Ascending aorta (tissue), 2 donors: ENCODE data around the gene BLTP3A. TPM values are rescaled to one million over a fixed set of nuclear protein-coding genes. Genes with fewer than 3 reads are reported as not detected.
"Not testable (repeated sequence)": the region's sequence is repeated elsewhere in the genome, so short reads cannot be mapped to it uniquely, and the experiment has no call there.

ENCODE experiments used
- DNase-seq, 2 donors: peaks; one replicate each; pipeline ENCODE4 v3.0.0-alpha.2; 2019; ENCODE audit warnings: low spot score in 2 of 2
- H3K27ac ChIP-seq, 2 donors: fragments of 200-600 bp; sonication (generic); one replicate each; pipeline ENCODE4 v1.5.1; 2016 to 2017; ENCODE audit warnings: mild to moderate bottlenecking in 1 of 2
- H3K27me3 ChIP-seq: fragments of 200-600 bp; sonication (generic); one replicate; pipeline ENCODE4 v1.5.1; 2017
- H3K36me3 ChIP-seq, 2 donors: fragments of 200-600 bp; sonication (generic); one replicate each; pipeline ENCODE4 v1.5.1; 2016
- H3K4me1 ChIP-seq, 2 donors: fragments of 200-600 bp; sonication (generic); one replicate each; pipeline ENCODE4 v1.5.1; 2016 to 2017; ENCODE audit warnings: mild to moderate bottlenecking in 1 of 2
- H3K4me3 ChIP-seq, 2 donors: fragments of 200-600 bp; sonication (generic); one replicate each; pipeline ENCODE4 v1.5.1; 2016 to 2017; ENCODE audit warnings: mild to moderate bottlenecking in 1 of 2
- H3K9me3 ChIP-seq, 2 donors: fragments of 200-600 bp; sonication (generic); one replicate each; pipeline ENCODE4 v1.5.1; 2016
- intact Hi-C: fragments of 100-400 bp; cut with DNase I; formaldehyde crosslinking; loops from one replicate; pipeline ENCODE4 v1.15.1; 2023
- total RNA-seq: library from RNA; depleted of rRNA; stranded (reverse); fragments of >200 nt; gene quantifications from one replicate; pipeline ENCODE4 v1.1.0, GENCODE V29; 2016
- TF ChIP-seq, protein P1 (sequence below), 3 experiments: fragments of 200-600 bp in 2 of 3; fragments of 450-650 bp in 1 of 3; sonication (generic) in 2 of 3; IDR thresholded peaks; one replicate each; pipeline ENCODE4 v1.5.1; 2016 to 2019; ENCODE audit warnings: antibody characterized with exemption in 3 of 3, mild to moderate bottlenecking in 1 of 3, moderate library complexity in 1 of 3

BLTP3A gene
- total RNA-seq: 12.7 TPM

- Histone ChIP-seq H3K36me3 (no peaks in the 10 kb centered on the region), H3K27me3 (no peaks in the 10 kb centered on the region), H3K4me1 (peaks cover 0 to 8% of the 10 kb centered on the region in 2 donors), H3K27ac (peak within 1 kb of the TSS; percentile 95 to 96), H3K4me3 (peak within 1 kb of the TSS; percentile 88 to 99), H3K9me3 (no peaks in the 10 kb centered on the region)
- TF ChIP-seq, protein P1, sequence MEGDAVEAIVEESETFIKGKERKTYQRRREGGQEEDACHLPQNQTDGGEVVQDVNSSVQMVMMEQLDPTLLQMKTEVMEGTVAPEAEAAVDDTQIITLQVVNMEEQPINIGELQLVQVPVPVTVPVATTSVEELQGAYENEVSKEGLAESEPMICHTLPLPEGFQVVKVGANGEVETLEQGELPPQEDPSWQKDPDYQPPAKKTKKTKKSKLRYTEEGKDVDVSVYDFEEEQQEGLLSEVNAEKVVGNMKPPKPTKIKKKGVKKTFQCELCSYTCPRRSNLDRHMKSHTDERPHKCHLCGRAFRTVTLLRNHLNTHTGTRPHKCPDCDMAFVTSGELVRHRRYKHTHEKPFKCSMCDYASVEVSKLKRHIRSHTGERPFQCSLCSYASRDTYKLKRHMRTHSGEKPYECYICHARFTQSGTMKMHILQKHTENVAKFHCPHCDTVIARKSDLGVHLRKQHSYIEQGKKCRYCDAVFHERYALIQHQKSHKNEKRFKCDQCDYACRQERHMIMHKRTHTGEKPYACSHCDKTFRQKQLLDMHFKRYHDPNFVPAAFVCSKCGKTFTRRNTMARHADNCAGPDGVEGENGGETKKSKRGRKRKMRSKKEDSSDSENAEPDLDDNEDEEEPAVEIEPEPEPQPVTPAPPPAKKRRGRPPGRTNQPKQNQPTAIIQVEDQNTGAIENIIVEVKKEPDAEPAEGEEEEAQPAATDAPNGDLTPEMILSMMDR (IDR thresholded peaks at IDR 0.05): peak in 1 of 3 experiments; percentile 25
- intact Hi-C loops: loop anchor here (1.0 to 5.0 kb wide), 2 partner anchors 35 to 95 kb away; partner anchors contain the start of genes ANKS1A, SNRPC and TAF11
- peak in 1 of 2 donors; percentile 79 for DNase-seq
Observed at GRCh38 chr6:34791701-34792604, at the start of gene BLTP3A. BLTP3A (plus strand) TSS chr6:34792083; CDS start chr6:34792251, 168 bp downstream.

GRCh38 chr6:34742094-34742493 lies 49.8 kb upstream of the BLTP3A start:
- intact Hi-C loops: no loop called here
- H3K9me3 ChIP-seq: no peaks in the 10 kb centered on the region
- no peaks in the 10 kb centered on the region for H3K36me3 ChIP-seq
- TF ChIP-seq, protein P1 (IDR thresholded peaks at IDR 0.05): no peak
- H3K4me3 ChIP-seq: no peak overlapping the region
- H3K27ac ChIP-seq: no peak overlapping the region
- H3K4me1 ChIP-seq: no peaks in the 10 kb centered on the region
- no peak for DNase-seq
- H3K27me3 ChIP-seq: no peaks in the 10 kb centered on the region

GRCh38 chr6:34743625-34744293 lies 48.1 kb upstream of the BLTP3A start:
- H3K27me3 ChIP-seq: no peaks in the 10 kb centered on the region
- no peaks in the 10 kb centered on the region for H3K9me3 ChIP-seq
- DNase-seq: no peak
- H3K4me3 ChIP-seq: no peak overlapping the region
- H3K27ac ChIP-seq: no peak overlapping the region
- intact Hi-C loops: no loop called here
- H3K4me1 ChIP-seq: no peaks in the 10 kb centered on the region
- H3K36me3 ChIP-seq: no peaks in the 10 kb centered on the region
- TF ChIP-seq, protein P1 (IDR thresholded peaks at IDR 0.05): no peak

DNA sequence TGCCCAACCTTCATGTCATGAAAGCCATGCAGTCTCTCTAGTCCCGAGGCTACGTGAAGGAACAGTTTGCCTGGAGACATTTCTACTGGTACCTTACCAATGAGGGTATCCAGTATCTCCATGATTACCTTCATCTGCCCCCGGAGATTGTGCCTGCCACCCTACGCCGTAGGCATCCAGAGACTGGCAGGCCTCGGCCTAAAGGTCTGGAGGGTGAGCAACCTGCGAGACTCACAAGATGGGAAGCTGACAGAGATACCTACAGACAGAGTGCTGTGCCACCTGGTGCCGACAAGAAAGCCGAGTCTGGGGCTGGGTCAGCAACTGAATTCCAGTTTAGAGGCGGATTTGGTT lies 47.6 kb upstream of the BLTP3A start:
- H3K27me3 ChIP-seq, intact Hi-C loops, DNase-seq, H3K9me3 ChIP-seq, H3K36me3 ChIP-seq, H3K4me1 ChIP-seq, H3K4me3 ChIP-seq, H3K27ac ChIP-seq: not testable (repeated sequence)

DNA sequence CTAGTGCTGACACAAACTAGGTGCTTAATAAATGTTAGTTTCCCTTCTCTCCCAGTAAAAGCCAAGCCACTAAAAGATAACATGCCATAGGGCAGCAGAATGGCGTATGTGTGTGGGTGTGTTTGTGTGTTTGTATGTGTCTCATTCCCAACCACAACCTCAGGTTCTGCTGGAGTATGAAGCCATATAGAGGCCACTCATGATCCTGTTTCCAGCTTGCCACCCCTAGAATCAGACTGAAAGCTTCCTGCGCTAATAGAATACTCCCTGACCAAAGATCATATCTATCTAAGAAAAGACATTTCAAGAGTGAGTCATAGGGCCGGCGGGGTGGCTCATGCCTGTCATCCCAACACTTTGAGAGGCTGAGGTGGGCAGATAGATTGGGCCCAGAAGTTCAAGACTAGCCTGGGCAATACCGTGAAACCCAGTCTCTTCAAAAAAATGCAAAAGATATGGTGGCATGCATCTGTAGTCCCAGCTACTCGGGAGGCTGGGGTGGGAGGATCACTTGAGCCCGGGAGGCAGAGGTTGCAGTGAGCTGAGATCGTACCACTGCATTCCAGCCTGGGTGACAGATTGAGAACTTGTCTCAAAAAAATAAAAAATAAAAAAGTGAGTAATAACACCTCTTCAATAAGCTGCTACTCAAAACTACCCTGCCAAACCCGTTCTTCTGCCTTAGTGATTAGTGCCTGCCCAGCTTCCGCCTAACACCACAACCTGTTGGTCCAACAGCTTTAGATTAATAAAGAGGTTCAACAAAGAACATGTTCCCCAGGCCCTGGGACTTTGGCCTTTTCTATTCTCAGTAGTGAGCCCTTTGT lies 46.4 kb upstream of the BLTP3A start:
- intact Hi-C loops: no loop called here
- Histone ChIP-seq H3K36me3 (no peaks in the 10 kb centered on the region), H3K27ac (no peak overlapping the region), H3K4me1 (no peaks in the 10 kb centered on the region), H3K4me3 (no peak overlapping the region), H3K9me3 (no peaks in the 10 kb centered on the region), H3K27me3 (no peaks in the 10 kb centered on the region)
- DNase-seq: no peak
- TF ChIP-seq, protein P1 (IDR thresholded peaks at IDR 0.05): no peak
